Right cardiac atrium (tissue), 5 donors: Measurements from ENCODE around the gene LHFPL2. TPM values are rescaled to one million over a fixed set of nuclear protein-coding genes. Genes with fewer than 3 reads are reported as not detected.

Source experiments
- ATAC-seq, 2 donors: fragments of 200-7000 bp; cut with Tn5 transposase; one replicate each; pipeline versions ENCODE4 v1.8.0 to v1.9.1; 2020; ENCODE audit warnings: moderate library complexity in 2 of 2, mild to moderate bottlenecking in 1 of 2
- DNase-seq, 3 donors: peaks; one replicate each; pipeline ENCODE4 v3.0.0-alpha.2; 2020
- H3K27ac ChIP-seq: one replicate; pipeline ENCODE4 v1.5.1; 2013; ENCODE audit warnings: mild to moderate bottlenecking, low read length, control low read depth, moderate library complexity
- H3K27me3 ChIP-seq: one replicate; pipeline ENCODE4 v1.6.1; 2013; ENCODE audit not compliant: control insufficient read depth, insufficient read depth
- H3K4me1 ChIP-seq: one replicate; pipeline ENCODE4 v1.6.1; 2013; ENCODE audit warnings: low read length; ENCODE audit not compliant: control insufficient read depth, insufficient read depth
- H3K4me3 ChIP-seq: one replicate; pipeline ENCODE4 v1.5.1; 2013; ENCODE audit warnings: low read length, control low read depth
- H3K9me3 ChIP-seq: one replicate; pipeline ENCODE4 v1.6.1; 2013; ENCODE audit warnings: low read length; ENCODE audit not compliant: control insufficient read depth
- WGBS: extraction: QIAGEN DNeasy Blood & Tissue Kit; methylation state at CpG from one replicate; pipeline ENCODE4 v1.1.7; 2013; 5-methylcytosine and 5-hydroxymethylcytosine counted together
- intact Hi-C, 4 donors: fragments of 100-400 bp; cut with DNase I; formaldehyde crosslinking; loops; one replicate each; pipeline versions ENCODE4 v1.11.0 to v1.14.0; 2022 to 2023
- polyA plus RNA-seq: library from polyadenylated mRNA; stranded (reverse); fragments of 200-250 nt; gene quantifications from one replicate; pipeline ENCODE4 v1.2.3, GENCODE V29; 2013
- total RNA-seq, 4 donors: library from RNA; stranded (reverse); fragmentation: NEBNext Ultra II Directional; extraction: Animal tissue kit (Norgen Biotek cat#: 25700); gene quantifications; one replicate each; pipeline ENCODE4 v1.2.1, GENCODE V29; 2021
- donor health status: healthy with polysubstance abuse.
- donor health status: DM: no; HTN: yes; CAD: no.
- donor health status: DM: no; HTN: no; CAD: no.
- donor health status: DM: no; HTN: yes; CAD: no; lungs with severe emphysema.
- donor health status: DM: yes; HTN: yes; CAD: no.

Gene LHFPL2
- total and polyA plus RNA-seq, 5 donors: 5.6 to 21.4 (median 10.9) TPM

DNA sequence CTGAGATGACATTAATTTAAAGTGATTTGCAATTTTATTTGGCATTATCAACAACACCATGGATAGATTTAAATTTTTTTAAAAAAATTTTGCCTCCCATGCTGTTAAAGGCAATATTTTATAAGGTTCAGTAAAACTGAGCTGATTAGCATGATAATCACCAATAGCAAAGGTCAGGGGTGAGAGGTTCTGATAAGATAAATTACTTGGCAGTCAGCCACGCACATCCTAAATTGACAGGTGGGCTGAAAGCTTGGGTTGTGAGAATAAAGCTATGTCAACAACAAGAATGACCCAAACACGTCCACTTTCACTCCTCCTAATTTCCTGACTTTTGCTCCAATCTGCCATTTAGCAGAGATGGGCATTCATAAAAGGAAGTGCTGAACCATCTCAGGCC lies 127.1 kb downstream of the LHFPL2 start:
- Histone ChIP-seq H3K27ac (no peak overlapping the region), H3K9me3 (no peaks in the 10 kb centered on the region), H3K27me3 (no peaks in the 10 kb centered on the region), H3K4me3 (no peak overlapping the region), H3K4me1 (peaks cover 16% of the 10 kb centered on the region)
- intact Hi-C loops: loop anchor here in 2 of 4 donors (10.0 kb wide), 1 partner anchor 47 kb away; no protein-coding TSS in a partner anchor
- ATAC-seq (no peak), DNase-seq (no peak)
- 65% methylated on average over 2 of the region's 2 CpGs for WGBS

DNA sequence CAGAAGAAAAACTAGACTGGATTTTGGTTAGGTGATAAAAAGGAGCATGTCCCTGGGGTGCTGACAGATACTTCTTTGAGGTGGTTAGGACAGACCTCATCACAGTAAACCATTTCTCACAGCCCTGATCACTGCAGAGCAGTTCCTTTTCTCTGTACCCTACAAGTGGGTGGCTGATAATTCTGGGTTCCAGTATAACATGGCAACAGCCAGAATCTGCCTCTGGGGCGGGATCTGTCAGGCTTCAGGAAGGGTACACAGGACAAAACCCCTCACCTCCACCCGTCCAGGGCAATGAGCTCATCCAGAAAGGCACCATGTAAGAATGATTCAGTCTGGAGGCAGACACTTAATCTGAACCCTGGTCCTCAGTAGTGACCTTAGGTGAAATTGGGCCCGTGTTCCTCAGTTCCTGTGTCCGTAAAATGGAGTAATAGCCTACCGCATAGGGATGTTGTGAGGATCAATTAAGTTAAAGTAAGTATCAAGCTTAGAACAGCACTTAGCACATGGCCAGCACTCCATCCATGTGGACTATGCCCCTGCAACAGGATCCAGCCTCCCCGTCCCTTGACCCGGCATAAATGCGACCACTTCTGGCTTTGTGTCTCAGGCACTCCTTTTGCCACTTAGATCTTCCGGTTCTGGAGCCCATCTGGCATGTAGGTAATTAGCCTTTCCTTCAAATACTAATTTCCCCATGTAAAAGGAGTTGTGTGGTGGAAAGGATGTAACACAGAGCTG lies 129.2 kb downstream of the LHFPL2 start:
- ATAC-seq (no peak), DNase-seq (no peak)
- WGBS: 93% methylated on average over 9 of the region's 9 CpGs
- Histone ChIP-seq H3K4me1 (peaks cover 12% of the 10 kb centered on the region), H3K9me3 (no peaks in the 10 kb centered on the region), H3K4me3 (no peak overlapping the region), H3K27me3 (no peaks in the 10 kb centered on the region), H3K27ac (no peak overlapping the region)
- intact Hi-C loops: no loop called here

GRCh38 chr5:78518365-78519197 lies 130.0 kb downstream of the LHFPL2 start:
- DNase-seq (peak; percentile 49 to 73 (median 56)), ATAC-seq (peak; percentile 88 to 91)
- Histone ChIP-seq H3K27me3 (no peaks in the 10 kb centered on the region), H3K9me3 (no peaks in the 10 kb centered on the region), H3K27ac (no peak overlapping the region), H3K4me1 (peaks cover 8% of the 10 kb centered on the region), H3K4me3 (no peak overlapping the region)
- WGBS: 65% methylated on average over 14 of the region's 14 CpGs
- intact Hi-C loops: no loop called here

GRCh38 chr5:78515670-78516069 lies 132.9 kb downstream of the LHFPL2 start:
- no peak overlapping the region for H3K4me3 ChIP-seq
- DNase-seq (no peak), ATAC-seq (no peak)
- H3K27me3 ChIP-seq: no peaks in the 10 kb centered on the region
- H3K4me1 ChIP-seq: peaks cover 5% of the 10 kb centered on the region
- WGBS: 89% methylated on average over 3 of the region's 3 CpGs
- H3K9me3 ChIP-seq: no peaks in the 10 kb centered on the region
- H3K27ac ChIP-seq: no peak overlapping the region
- intact Hi-C loops: no loop called here

DNA sequence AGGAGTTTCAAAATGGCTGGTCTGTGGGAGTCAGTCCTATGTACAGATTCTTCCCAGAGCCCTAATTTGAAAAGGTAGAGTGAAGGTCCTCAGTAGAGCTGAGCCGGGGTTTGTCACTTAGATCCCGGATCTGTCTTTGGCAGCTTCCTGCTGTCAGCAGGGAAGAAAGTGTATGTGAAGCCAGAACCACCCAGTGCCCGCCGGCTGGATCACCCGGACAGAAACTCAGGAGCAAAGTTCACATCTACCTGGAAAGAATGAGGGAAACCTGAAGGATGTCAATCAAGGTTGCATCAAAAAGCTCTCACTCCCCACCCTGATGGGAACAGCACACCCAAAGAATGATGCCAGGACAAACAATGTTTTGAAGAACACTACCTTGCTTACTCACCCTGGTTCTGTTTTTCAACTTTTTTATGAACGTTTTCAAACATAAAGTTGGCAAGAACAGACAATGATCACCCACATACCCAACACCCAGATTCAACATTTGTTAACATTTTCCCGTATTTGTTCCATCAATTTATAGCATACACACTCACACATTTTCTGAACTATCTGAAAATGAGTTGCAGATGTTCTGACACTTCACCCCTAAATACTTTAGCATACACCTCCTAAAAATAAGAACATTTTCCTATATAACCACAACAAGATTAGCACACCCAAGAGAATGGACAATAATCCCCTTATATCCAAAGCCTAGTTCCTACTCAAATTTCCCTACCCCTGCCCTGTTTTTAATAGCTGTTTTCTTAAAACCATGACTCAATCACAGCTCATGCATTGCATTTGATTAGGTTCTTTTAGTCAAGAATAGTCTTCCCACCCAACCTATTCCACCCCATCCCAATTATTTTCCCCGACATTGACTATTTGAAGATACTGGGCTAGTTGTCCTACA lies 133.9 kb downstream of the LHFPL2 start:
- H3K27ac ChIP-seq: no peak overlapping the region
- DNase-seq: no peak
- H3K4me3 ChIP-seq: no peak overlapping the region
- H3K27me3 ChIP-seq: no peaks in the 10 kb centered on the region
- H3K4me1 ChIP-seq: peaks cover 5% of the 10 kb centered on the region
- intact Hi-C loops: no loop called here
- no peak for ATAC-seq
- WGBS: 80% methylated on average over 8 of the region's 8 CpGs
- no peaks in the 10 kb centered on the region for H3K9me3 ChIP-seq

DNA sequence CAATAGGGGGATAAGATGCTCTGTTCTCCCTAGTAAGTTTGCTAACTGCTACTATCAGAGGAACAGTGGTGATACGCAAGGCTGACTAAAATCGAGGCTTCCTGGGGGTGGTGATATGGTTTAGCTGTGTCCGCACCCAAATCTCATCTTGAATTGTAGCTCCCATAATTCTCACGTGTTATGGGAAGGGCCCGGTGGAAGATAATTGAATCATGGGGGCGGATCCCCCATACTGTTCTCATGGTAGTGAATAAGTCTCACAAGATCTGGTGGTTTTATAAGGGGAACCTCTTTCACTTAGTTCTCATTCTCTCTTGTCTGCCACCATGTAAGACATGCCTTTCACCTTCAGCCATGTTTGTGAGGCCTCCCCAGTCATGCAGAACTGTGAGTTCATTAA lies 135.1 kb downstream of the LHFPL2 start:
- no peak overlapping the region for H3K27ac ChIP-seq
- H3K4me3 ChIP-seq: no peak overlapping the region
- DNase-seq (no peak), ATAC-seq (no peak)
- no peaks in the 10 kb centered on the region for H3K9me3 ChIP-seq
- H3K27me3 ChIP-seq: no peaks in the 10 kb centered on the region
- peaks cover 2% of the 10 kb centered on the region for H3K4me1 ChIP-seq
- intact Hi-C loops: no loop called here
- 80% methylated on average over 6 of the region's 6 CpGs for WGBS

DNA sequence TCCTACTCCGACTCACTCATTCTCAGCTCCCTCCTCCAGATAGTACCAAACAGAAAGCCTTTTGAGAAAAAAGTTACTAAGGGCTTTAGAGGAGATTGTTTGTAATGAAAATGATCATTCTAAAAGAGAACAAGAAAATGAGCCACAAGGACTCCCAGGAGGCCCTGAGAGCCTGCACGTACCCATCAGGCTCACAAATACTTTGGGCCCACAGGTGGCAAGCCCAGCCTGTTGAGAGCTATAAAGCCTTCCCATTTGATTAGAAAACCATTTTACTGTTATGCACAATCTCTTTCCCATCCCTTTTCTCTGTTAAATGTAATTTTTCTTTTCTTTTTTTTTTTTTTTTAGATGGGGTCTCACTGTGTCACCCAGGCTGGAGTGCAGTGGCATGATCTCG lies 136.1 kb downstream of the LHFPL2 start:
- no peak overlapping the region for H3K4me3 ChIP-seq
- 93% methylated on average over 3 of the region's 3 CpGs for WGBS
- no peaks in the 10 kb centered on the region for H3K9me3 ChIP-seq
- H3K4me1 ChIP-seq: peaks cover 3% of the 10 kb centered on the region
- no peak overlapping the region for H3K27ac ChIP-seq
- intact Hi-C loops: no loop called here
- no peak for DNase-seq
- ATAC-seq: no peak
- no peaks in the 10 kb centered on the region for H3K27me3 ChIP-seq

- DNase-seq (peak in 1 of 3 donors; percentile 77), ATAC-seq (peak; percentile 30 to 47)
- no peaks in the 10 kb centered on the region for H3K9me3 ChIP-seq
- H3K27ac ChIP-seq: peak overlapping the region; percentile 39
- H3K4me1 ChIP-seq: peaks cover 3% of the 10 kb centered on the region
- no peak overlapping the region for H3K4me3 ChIP-seq
- 65% methylated on average over 10 of the region's 10 CpGs for WGBS
- H3K27me3 ChIP-seq: no peaks in the 10 kb centered on the region
- intact Hi-C loops: no loop called here
Observed at GRCh38 chr5:78511121-78511906, 137.3 kb downstream of the LHFPL2 start.

DNA sequence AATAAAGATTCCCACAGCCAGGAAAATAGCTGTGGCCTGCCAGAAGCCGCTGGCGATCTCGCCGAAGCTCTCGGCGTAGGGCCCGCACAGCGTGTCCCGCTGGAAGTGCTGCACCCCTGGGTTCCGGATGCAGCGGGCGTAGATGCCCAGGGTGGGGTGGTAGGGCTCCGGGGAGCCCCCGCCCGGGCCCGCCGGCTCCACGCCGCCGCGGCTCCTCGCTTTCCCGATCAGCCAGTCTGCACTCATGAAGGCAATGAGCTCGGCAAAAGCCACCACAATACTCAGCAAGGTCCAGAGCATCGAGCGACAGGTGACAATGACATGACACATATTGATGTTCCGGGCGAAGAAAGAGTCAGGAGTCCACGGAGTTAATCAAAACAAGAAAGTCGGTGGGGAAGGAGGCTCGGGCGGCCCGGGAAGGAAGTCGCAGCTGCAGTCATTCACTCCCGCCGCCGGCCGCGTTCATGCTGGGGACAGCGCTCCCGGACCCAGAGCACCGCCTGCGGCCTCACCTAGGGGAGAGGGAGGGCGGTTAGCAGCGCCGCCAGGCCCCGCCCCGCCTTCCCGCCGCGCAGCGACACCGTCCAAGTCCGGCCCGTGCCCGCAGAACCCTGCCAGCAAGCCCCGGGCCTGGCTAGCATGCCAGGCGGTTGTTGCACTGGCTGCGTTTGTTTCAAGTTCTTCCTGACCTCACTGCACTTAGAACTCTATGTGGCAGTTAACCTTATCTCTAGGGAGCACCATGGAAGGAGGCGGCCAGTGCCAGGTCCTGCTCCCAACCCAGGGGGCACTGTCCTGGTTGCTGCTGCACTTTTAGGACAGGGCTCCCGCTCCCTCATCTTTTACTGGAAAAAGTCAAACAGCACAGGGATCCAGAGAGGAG lies 138.4 kb downstream of the LHFPL2 start:
- 12% methylated on average over 61 of the region's 61 CpGs for WGBS
- Histone ChIP-seq H3K4me3 (peak overlapping the region; percentile 42), H3K27ac (peak overlapping the region; percentile 85), H3K4me1 (peaks cover 6% of the 10 kb centered on the region), H3K27me3 (no peaks in the 10 kb centered on the region), H3K9me3 (no peaks in the 10 kb centered on the region)
- intact Hi-C loops: no loop called here
- peak; percentile 69 to 90 (median 89) for DNase-seq
- ATAC-seq: peak; percentile 90 to 92
